Activated CD8-positive, alpha-beta memory T cell treated with anti-CD3 and anti-CD28 coated beads for 24 hours (primary cell): ENCODE measurements around the gene LIPC.
A peak's percentile ranks its signal among the peaks of the same experiment; 100 is the strongest.

Experiments used
- DNase-seq: peaks from one replicate; pipeline ENCODE4 v3.0.0-alpha.2; 2020

Gene LIPC

GRCh38 chr15:58407236-58407775 is 24.5 kb upstream of the LIPC start:
- DNase-seq, result no peak

DNA sequence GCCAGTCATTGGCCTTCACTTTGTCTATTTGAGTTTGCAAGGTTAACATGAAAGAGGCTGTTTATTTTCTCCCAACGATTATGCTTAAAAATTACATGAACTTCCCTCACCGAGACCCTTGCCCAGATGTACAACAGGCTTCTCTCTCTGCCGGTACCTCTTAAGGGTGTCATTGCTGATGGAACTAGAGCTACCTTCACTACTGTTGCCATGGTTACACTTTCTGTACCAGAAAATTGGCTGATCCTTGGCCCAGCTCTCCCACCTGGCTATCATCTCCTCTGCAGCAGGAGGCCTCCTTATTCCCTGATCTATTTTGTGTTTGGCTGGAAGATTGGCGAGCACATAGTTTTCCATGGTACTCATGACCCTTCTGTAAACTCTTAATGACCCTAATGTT is 24.0 kb upstream of the LIPC start:
- no peak for DNase-seq

- DNase-seq, result no peak
These were observed 21.9 kb upstream of the LIPC start for GRCh38 chr15:58409861-58410260.

GRCh38 chr15:58410353-58410752 is 21.4 kb upstream of the LIPC start:
- peak; percentile 65 for DNase-seq

DNA sequence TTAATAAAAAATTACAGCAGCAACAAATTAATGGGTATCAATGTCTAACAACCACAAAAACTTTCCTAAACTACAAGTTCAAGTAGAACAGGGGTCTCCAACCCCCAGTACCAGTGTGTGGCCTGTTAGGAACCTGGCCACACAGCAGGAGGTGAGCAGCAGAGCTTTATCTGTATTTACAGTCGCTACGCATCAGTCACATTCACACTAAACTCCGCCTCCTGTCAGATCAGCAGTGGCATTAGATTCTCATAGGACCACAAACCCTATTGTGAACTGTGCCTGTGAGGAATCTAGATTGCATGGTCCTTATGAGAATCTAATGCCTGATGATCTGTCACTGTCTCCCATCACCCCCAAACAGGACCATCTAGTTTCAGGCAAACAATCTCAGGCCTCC is 18.5 kb upstream of the LIPC start:
- no peak for DNase-seq

GRCh38 chr15:58415636-58416035 is 16.2 kb upstream of the LIPC start:
- no peak for DNase-seq

DNA sequence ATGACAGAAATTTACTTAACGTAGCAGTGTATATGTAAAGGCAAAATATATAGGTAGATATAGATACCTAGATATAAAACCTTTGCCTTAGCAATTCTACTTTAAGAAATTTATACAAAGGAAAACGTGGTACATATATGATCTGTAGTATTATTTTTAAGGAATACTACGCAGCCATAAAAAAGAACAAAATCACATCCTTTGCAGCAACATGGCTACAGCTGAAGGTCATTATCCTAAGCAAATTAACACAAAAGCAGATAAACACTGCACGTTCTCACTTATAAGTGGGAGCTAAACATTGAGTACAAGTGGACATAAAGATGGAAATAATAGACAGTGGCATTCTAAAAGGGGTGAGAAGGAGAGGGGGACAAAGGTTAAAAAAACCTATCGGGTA is 14.8 kb upstream of the LIPC start:
- DNase-seq, result no peak

DNA sequence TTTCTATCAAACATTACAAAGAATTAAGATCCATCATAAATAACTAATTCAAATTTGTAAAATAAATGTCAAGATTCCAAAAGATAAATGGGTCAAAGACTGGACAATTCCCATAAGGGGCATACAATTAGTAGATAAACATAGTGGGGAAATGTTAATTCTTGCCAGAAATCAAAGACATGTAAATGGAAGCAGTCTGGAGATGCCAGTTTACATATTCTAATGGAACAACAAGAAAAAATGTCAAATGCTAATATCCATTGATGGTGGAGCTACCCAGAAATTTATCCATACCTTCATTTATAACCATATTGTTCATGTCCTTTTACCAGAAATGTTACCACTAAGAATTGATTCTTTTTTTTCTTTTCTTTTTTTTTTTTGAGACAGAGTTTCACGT is 13.7 kb upstream of the LIPC start:
- DNase-seq, result no peak

DNA sequence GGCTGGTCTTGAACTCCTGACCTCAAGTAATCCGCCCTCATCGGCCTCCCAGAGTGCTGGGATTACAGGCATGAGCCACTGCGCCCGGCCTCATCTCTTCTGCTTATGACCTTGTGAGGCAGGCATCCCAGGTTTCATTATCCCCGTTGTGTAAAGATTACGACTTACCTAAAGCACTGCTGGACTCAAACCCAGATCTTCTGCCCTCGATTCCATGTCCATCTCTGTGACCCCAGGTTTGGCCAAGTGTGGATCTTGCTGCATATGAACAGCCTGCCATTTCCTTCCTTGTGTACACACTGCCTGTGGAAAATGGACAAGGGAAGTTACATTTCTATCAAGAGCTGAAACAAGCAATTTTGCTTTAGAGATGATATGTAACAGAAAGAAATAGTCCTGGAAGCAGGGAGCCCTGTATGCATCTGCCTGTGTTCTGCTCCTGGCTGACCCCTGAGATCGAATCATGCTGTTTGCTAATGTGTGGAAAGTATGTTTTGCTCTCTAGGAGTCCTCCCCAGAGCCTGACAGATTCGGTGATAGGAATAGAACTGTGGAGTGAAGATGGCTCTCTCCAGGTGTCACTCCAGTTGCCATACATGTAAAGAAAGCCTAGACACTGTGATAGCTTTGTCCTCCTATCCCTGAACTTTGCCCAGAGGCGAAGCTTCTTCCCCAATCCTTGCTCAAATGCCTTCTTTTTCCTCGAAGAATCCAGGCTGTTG is 11.8 kb upstream of the LIPC start:
- DNase-seq, result no peak

DNA sequence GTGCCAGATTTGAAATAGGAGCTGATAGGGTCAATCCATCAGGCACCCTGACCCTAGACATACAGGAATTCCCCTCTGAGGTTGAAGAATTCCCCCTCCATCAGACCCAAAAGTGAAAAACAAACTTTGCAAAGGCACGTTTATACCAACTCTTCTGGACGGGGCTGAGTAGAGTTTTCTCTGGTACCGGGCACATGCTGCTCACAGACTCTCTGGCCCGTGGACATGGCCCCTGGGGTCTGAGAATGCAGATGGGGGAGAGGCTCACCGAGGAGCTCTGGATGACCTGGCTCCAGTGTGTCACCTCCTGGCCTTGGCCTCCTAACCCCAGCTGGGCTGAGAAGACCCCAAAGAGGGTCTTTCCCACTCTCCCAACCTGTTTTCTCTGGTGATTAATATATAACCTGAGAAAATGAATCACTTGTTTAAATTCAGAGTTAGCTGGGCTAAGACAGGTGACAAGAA is 11.2 kb upstream of the LIPC start:
- no peak for DNase-seq

- DNase-seq, result no peak
These were observed 8.6 kb upstream of the LIPC start for GRCh38 chr15:58423205-58423604.

DNA sequence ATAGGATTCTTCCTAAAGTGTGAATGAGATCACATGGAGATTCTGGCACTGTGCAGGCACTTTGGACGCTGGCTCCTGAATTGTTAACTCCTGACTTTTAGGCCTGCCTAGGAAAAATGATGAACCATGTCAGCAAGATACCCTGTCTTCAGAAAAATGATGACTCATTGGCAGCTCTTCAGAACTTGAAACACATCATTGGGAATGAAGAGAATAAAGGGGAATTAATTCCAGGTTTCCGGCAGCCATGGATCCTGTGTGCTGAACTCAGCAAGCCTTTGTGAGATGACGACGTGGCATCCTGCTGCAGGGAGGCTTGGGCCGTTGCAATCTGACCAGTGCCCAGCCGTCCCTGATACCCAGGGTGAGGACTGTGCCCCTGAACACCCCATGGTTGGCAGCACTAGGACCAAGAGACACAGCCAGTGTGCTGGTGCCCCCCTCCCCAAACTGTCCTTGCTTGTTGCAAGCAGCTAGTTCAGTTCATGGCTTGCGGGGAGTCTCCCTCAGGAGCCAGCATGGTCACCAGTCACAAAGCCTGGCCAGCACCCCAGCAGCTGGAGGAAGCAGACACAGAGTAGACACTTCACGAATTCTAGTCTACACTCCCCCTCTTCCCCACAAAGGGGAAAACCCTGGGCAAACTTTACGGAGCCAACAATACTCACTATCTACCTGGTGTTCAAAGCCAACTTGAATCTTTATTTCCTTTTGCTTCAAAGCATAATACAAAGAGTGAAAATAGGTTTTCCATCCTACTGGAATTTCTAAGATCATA is 7.8 kb upstream of the LIPC start:
- DNase-seq, result no peak

- DNase-seq, result no peak
These were observed 7.1 kb upstream of the LIPC start for GRCh38 chr15:58424722-58425121.

DNA sequence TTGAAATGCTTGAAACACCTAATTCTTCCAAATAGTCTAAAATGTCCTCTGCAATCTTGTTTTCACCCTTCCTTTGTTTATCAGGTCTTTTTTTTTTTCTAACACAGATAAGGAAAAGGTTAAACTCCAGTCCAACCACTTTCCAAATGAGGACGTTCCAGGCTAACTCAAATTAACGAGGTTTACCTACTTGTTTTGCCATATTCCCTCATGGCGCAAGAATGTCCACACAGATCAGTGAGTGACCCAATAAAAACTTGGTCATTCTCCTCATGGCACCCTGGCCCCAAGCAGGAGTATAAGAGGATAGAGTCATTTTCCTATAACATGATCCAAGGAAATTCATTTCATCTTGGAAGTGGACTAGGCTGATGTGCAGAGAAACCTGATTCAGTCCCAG is 6.6 kb upstream of the LIPC start:
- DNase-seq, result no peak

- DNase-seq, result no peak
These were observed 6.0 kb upstream of the LIPC start for GRCh38 chr15:58425834-58426233.

- no peak for DNase-seq
These were observed 5.3 kb upstream of the LIPC start for GRCh38 chr15:58426501-58426900.

DNA sequence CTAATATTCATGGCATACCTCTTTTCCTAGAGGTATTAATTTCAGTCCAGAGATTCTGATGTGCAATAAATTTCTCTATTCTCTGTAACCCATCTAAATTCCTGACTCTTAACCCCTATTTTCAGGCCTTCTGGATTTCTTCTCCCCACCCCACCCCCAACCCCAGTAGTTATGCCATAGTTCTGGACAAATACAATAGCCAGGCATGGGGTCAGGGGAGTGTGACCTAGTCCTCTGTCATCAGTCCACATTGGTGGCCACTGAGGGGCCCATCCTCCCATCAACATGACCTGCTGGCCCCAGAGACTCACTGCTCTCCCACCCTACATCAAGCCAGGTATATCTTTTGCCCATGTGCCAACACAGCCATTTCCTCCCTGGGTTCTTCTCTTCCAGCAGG is 3.8 kb upstream of the LIPC start:
- DNase-seq, result no peak

- DNase-seq, result no peak
These were observed 1.5 kb upstream of the LIPC start for GRCh38 chr15:58430224-58430787.

DNA sequence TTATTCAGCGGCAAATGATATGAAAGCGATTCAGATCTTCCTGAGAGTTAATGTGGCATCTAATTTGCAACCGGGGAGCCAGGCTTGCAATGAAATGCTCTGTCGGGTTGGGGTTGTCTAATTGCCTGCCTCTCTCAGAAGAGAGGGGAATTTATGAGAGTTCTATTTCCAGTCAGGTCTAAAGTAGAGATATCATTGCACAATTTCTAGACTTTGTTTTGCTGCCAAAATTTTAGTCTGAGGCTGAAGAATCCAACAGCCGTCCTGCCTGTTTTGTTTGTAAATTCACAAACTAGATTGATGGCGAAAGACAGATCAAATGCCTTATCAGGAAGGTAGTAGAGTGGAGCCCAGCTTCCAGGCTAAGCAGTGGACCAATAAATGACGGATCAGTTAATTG is 610 bp downstream of the LIPC start:
- DNase-seq, result no peak

DNA sequence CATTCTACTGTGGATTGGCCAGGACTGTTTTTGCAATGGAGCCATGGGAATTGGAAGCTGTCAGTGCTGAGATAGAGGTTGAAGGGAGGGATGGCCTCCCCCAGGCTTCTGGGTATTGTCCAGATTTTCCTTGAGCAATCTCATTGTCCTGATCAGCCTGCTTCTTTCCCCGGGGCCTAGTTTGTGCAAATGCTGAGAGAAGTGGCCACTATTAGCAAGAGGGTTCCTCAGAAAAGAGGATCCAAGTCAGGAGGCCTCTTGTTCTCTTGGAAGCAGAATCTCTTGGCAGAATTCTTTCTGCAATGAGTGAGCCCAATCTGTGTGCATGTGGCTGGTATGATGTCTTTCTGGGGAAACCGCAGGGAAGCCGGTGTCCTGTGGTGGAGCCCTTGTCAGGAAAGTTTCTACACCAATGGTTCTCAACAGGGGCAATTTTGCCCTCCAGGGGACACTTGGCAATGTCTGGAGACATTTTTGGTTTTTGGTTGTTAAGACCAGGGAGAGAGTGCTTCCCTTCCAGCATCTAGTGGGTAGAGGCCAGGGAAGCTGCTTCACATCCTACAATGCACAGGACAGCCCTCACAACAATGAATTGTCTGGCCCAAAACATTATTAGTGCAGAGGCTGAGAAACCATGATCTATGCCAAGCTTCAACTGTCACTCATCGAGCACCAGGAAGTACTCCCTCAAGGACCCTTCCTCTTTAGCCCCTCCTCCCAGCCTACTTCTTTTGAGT is 2.0 kb downstream of the LIPC start:
- DNase-seq, result no peak

DNA sequence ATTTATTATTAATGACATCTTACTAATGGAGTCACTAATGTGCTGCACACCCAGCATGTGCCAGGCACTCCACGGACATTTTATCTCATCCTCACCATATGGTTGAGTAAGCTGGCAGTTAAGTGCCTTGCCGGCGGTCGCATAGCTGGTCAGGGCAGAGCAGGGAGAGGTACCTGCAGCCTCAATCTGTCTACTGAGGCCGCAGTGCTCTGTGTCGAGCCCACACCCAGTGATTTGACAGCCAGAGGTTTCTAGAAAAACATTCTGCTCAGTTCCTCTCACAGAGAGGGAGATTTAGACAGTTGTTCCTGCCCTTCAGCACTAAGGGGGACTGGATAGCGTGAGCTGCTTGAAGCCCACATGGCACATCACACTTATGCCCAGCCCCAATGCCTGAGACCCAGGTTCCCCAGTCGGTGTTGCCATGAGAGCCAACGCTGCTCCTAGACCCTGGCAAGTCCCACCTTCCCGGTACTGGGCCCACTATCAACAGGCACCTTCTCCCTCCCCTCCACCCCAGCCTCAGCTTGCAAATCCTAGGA is 2.6 kb downstream of the LIPC start:
- DNase-seq, result no peak

DNA sequence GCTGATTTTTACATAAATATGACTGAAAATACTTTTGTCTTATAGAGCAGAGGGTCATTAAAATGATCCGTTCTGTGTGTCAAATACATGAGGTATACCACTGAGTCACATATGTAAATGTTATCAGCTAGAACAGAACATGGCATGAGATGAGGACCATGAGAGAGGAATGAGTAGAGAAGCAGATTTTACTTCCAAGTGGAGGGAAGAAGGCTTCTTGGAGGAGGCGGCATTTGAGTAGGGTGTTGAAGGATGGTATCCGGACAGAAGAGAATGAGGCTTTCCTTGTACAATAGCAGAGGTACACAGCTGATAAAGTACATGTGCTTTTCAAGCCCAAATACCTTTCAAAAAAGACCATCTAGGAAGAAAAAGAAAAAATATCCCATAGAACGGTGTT is 4.8 kb downstream of the LIPC start:
- DNase-seq, result no peak

DNA sequence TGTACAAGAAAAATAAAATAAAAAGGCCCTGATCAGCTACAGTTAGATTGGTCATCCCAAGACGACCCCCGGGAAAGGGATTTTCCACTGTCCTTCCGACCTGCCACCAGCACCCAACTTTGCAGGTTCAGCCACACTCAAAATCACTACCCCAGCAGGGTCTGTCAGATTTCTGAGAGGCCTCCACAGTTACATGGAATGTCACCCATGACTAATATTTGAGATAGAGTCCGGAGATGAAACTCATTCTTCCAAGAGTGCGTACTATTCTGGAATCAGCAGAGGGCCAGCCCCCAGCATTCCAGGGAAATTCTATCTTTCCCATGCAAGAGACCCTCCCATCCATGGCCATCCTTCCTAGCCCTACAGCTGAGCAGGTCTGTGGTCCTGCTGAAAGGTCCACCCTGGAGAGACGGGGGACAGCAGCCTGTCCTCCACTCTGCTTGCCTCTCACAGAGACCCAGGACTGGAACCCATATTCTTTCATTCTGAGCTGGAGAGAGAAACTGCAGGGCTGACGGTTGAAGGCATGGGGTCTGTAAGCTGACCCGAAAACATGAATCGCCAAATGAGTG is 5.8 kb downstream of the LIPC start:
- DNase-seq, result no peak
